Endothelial cell of coronary artery (primary cell): ENCODE results near the gene PIP5K1B. TPM values are rescaled to one million over a fixed set of nuclear protein-coding genes. Genes with fewer than 3 reads are reported as not detected.

Experiments
- total RNA-seq: library from RNA; depleted of rRNA; stranded (reverse); fragments of >200 nt; gene quantifications from 2 replicates; pipeline ENCODE4 v1.2.3, GENCODE V29; 2014

Gene PIP5K1B
- total RNA-seq, result under 0.01 TPM in 1 of 2 replicates, not detected in the other

DNA sequence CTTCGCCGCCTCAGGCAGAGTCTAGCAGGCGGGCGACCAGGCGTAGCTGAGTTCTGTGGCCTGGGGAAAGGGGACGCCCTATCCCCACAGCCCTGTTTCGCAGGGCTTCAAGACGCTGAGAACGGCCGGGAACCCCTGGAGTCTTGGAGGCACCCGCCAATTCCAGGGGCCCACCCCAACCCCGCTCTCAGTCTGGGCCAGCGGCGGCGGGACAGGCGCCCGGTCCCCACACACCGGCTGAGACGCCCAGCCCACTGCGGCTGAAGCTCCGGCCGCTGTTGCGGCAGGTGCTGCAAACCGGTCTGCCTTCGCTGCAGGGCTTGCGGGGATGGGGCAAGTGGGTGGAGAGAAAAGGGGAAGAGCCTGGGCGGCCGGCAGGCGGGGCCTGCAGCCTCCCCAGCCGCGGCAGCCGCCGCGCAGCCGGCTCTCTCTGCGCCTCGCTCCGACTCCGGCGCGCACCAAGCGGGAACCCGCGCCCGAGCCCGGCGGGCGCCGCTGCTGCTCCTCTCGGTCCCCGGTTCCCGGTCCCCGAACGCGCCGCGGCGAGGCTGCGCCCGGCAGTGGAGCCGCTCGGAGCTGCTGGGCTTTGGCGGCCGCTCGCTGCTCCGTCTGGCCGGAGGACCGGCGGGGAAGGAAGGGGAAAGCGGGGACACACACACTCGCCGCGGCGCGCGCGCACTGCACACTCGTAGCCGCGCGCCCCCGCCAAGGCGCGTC lies at the start of gene PIP5K1B:
TSS of gene PIP5K1B (plus strand) at position 427 of the 717 bp plus-strand sequence. CDS start 117,375 bp downstream, outside the sequence.

DNA sequence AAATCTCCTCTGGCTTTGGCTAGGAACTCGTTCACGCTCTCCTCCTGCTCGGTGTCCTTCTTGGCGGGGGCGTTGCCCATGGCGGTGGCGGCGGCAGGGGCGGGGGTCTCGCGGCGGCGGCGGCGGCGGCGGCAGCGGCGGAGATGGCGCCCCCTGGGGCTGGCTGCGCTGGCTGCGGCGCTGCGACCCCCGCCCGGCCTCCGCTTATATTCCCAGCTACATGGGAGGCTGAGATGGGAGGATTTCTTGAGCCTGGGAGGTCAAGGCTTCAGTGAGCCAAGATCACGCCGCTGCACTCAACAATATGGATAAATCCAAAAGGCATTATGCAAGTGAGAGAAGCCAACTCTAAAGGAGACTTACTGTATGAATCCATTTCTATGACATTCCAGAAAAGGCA lies 309.0 kb downstream of the PIP5K1B start, which contains the start of gene PRKACG:
TSS of gene PRKACG (minus strand) at position 101 of the 400 bp plus-strand sequence. CDS start at position 80, 21 bp downstream.

DNA sequence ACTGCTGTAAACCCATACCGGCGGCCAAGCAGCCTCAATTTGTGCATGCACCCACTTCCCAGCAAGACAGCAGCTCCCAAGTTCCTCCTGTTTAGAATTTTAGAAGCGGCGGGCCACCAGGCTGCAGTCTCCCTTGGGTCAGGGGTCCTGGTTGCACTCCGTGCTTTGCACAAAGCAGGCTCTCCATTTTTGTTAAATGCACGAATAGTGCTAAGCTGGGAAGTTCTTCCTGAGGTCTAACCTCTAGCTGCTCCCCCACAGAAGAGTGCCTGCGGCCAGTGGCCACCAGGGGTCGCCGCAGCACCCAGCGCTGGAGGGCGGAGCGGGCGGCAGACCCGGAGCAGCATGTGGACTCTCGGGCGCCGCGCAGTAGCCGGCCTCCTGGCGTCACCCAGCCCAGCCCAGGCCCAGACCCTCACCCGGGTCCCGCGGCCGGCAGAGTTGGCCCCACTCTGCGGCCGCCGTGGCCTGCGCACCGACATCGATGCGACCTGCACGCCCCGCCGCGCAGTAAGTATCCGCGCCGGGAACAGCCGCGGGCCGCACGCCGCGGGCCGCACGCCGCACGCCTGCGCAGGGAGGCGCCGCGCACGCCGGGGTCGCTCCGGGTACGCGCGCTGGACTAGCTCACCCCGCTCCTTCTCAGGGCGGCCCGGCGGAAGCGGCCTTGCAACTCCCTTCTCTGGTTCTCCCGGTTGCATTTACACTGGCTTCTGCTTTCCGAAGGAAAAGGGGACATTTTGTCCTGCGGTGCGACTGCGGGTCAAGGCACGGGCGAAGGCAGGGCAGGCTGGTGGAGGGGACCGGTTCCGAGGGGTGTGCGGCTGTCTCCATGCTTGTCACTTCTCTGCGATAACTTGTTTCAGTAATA lies 330.6 kb downstream of the PIP5K1B start, which contains the start of gene FXN:
TSS of gene FXN (plus strand) at position 315 of the 871 bp plus-strand sequence. CDS start at position 346, 31 bp downstream.

Other genes starting within 250 kb of the PIP5K1B start
- not detected in 2 replicates for gene TMEM252, start 164.4 kb upstream of the PIP5K1B start, total RNA-seq